A549 treated with ZK216348 at 1 μM for 4 hours (cell line): ENCODE data around the gene CES5A. TPM values are rescaled to one million over a fixed set of nuclear protein-coding genes. Genes with fewer than 3 reads are reported as not detected.

ENCODE experiments used
- total RNA-seq: library from RNA; stranded (reverse); fragments of 200-300 nt; extraction: Qiagen RNA extraction; gene quantifications from 5 replicates; pipeline ENCODE4 v1.2.3, GENCODE V29; 2022; ENCODE audit warnings: low read depth

Gene CES5A
- not detected in 5 replicates for total RNA-seq

GRCh38 chr16:55875273-55875672 is at the start of gene CES5A:
TSS of gene CES5A (minus strand) at chr16:55875373. CDS start at chr16:55875221, 152 bp downstream.

GRCh38 chr16:55832773-55833691 is 42.1 kb downstream of the CES5A start, which contains the start of gene CES1:
TSS of gene CES1 (minus strand) at chr16:55833096. CDS start at chr16:55833055, 41 bp downstream.

Other genes starting within 250 kb of the CES5A start
- gene SLC6A2, start 219.4 kb downstream of the CES5A start, total RNA-seq, result 0.14 TPM in 1 of 5 replicates, not detected in the others
- 30.8 to 52.0 TPM (median 33.8 TPM) in 5 replicates for gene CES1, start 42.3 kb downstream of the CES5A start, total RNA-seq